GM19438 (cell line): Measurements from ENCODE around the gene MDK.
"Not testable (repeated sequence)": the region's sequence is repeated elsewhere in the genome, so short reads cannot be mapped to it uniquely, and the experiment has no call there.

Experiments
- ATAC-seq: cut with Tn5 transposase; IDR thresholded peaks from one replicate; pipeline ENCODE4 v1.9.1; 2021; ENCODE audit warnings: low read depth; ENCODE audit not compliant: unreplicated experiment

MDK gene

DNA sequence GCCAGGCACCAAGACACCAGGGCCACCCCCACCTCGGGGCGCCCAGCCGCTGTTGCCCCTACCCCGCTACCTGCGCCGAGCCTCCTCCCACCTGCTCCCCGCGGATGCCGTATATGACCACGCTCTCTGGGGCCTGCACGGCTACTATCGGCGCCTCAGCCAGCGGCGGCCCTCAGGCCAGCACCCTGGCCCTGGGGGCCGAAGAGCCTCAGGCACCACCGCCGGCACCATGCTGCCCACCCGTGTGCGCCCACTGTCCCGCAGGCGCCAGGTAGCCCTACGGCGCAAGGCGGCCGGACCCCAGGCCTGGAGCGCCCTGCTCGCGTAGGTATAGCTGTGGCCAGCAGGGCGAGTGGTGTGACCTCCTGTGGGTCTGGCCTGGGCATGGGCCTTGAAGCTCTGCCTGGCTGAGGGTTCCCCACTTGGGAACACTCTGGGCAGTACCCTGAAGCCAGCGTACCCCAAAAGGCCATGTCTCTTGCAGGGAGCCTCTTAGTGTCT, 14.8 kb upstream of the MDK start:
- no peak for ATAC-seq

DNA sequence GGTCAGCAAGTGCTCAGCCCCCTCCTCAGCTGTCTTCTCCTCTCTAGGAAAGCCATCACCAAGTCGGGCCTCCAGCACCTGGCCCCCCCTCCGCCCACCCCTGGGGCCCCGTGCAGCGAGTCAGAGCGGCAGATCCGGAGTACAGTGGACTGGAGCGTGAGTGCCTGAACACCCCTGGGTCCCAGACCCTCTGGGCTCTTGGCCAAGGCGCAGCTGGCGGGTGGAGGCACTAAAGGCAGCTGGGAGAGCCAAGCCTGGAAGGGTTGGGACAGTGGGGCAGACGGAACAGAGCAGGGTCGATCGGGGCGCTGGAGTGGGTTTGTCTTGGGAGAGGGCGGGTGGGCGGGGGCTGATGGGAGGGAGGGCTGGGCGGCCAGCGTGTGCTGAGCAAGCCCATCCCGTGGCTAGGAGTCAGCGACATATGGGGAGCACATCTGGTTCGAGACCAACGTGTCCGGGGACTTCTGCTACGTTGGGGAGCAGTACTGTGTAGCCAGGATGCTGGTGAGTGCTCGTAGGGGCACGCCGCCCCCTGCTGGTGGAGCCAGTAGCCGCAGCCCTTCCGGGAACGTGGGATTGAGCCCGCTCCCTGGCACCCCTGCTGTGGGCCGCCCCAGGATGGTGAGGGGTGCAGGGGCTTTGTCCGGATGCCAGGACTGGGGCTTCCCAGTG, 14.1 kb upstream of the MDK start:
- peak; percentile 64 for ATAC-seq

DNA sequence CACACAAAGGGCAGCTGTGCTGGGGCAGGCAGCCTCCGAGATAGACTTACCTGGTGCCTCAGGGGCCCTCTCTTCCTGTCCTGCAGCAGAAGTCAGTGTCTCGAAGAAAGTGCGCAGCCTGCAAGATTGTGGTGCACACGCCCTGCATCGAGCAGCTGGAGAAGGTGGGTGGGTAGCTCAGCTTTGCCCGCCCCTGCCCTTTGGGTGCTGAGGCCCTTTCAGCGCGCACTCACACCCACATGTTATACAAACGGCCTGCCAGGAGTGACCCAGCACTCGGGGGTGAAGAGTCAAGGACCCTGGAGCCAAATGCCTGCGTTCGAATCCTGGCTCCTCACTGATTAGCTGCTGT, 13.6 kb upstream of the MDK start:
- no peak for ATAC-seq

DNA sequence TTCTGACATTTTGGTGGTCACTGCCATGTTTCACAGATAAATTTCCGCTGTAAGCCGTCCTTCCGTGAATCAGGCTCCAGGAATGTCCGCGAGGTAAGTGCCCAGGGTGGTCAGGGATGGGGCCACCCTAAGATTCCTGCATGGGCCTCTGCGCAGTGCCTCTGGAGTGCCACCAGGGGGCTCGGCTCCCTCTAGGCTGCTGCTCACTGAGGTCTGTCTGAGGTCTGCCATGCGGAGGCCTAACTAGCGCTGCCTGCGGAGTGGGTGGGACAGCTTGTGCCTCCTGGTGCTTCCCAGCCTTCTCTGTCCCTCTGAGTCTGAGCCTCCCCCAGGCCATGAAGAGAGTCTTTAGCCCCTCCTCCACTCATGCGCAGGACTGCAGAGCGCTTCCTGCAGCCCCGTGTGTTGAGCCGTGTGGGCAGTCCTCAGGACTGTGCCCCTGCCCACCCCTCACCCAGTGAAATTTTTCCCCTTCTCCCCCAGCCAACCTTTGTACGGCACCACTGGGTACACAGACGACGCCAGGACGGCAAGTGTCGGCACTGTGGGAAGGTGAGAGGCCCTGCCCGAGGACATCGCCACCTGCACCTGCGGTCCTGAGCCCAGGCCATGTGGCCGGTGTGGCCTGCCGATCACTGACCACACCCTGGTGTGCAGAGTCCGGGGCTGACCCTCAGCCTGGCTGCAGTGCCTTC, 11.9 kb upstream of the MDK start:
- ATAC-seq: peak; percentile 55

DNA sequence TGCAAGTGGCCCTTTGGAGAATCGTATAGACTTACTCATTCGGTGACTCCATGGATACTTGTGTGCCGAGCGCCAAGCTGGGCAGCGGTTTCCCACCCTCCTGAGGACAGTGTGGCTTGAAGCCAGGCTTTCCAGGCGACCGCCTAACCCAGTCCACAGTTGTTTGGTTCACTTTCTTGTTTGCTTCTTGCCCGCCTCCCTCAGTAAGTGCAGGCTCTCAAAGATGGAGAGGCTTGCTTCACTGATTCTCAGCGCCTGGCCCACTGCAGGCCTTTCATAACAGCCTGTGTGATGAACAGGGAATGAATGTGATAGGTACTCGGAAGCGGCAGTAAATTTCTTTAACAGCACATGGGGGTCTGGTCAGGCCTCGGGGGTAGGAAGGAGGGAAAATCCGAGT, 11.2 kb upstream of the MDK start:
- no peak for ATAC-seq

DNA sequence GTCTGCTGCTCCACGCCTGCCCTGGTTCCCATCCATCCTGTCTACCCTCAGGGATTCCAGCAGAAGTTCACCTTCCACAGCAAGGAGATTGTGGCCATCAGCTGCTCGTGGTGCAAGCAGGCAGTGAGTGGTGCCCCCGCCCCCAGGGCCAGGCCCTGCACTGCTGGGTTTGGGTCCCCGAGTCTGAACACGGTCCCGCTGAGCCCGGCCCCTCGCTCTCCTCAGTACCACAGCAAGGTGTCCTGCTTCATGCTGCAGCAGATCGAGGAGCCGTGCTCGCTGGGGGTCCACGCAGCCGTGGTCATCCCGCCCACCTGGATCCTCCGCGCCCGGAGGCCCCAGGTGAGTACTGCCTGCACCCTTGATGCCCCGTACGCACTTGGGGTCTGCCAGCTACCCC, 10.2 kb upstream of the MDK start:
- ATAC-seq: not testable (repeated sequence)

DNA sequence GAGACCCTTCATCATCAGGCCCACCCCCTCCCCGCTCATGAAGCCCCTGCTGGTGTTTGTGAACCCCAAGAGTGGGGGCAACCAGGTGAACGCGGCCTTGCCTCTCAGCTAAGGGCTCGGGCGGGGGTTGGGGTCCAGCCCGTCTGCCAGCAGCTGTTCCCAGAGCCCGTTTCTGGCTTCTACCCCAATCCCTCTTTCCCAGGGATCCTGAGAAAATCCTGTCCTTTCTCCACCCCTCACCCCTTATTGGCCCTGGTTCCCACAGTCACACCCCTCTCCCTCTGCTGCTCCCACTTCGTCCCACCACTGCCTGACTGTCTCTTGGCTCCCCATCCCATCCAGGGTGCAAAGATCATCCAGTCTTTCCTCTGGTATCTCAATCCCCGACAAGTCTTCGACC, 9.4 kb upstream of the MDK start:
- ATAC-seq: no peak

DNA sequence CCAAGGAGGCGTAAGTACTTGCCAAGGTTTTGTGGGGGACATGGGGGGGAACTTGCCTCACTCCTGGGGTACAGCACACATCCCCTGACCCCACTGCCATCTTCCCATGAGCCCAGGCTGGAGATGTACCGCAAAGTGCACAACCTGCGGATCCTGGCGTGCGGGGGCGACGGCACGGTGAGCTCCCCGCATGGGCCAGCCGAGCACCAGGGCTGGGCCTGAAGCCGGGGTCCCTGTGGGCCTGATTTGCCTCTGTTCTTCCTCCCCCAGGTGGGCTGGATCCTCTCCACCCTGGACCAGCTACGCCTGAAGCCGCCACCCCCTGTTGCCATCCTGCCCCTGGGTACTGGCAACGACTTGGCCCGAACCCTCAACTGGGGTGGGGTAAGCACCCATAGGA, 9.0 kb upstream of the MDK start:
- ATAC-seq: not testable (repeated sequence)

DNA sequence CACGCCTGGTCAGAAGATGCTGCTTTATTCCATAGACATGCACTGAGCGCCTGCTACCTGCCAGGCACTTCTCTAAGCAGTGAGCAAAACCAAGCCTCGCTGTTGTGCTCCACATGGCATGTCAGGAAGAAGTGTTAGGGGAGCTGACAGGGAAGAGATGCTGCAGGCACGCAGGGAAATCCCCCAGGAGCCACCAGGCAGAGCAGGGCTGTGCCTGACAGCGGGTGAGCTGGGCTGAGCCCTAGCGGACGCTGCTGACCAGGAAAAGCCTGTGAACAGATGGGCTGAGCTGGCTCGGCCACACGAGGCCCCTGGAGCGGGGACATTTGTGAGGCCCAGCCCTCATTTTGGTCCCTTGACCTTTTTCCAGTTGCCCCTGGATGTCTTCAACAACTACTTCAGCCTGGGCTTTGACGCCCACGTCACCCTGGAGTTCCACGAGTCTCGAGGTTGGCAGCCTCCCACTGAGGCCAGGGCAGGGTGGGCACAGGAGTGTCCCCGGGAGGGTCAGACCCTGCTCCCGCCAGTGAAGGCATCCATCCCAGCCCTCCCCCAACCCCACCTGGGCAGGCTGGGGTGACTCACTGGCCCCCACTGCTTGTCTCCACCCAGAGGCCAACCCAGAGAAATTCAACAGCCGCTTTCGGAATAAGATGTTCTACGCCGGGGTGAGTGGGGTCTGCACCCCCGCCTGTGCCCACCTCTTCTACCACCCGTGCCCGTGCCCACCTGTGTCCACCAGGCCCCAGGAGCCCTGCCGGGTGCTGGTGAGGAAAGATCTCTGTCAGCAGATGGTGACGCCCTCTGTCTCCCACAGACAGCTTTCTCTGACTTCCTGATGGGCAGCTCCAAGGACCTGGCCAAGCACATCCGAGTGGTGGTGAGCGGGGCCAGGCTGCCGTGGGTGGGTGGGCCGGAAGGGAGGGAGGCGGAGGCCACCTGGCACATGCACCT, 7.4 kb upstream of the MDK start:
- ATAC-seq: no peak

DNA sequence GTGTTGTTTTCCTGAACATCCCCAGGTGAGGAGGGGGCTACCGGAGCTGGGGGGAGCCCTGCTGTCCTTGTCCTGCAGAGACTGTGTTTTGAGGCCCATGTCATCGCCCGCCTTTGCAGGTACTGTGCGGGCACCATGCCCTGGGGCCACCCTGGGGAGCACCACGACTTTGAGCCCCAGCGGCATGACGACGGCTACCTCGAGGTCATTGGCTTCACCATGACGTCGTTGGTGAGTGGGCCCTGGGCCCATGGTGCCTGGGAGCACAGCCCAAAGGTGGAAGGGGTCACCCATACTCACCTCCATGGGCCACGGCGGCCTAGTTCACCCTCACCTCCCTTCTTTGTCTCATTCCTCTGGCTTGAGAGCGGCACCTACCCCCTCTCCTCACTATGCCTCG, 6.7 kb upstream of the MDK start:
- no peak for ATAC-seq

DNA sequence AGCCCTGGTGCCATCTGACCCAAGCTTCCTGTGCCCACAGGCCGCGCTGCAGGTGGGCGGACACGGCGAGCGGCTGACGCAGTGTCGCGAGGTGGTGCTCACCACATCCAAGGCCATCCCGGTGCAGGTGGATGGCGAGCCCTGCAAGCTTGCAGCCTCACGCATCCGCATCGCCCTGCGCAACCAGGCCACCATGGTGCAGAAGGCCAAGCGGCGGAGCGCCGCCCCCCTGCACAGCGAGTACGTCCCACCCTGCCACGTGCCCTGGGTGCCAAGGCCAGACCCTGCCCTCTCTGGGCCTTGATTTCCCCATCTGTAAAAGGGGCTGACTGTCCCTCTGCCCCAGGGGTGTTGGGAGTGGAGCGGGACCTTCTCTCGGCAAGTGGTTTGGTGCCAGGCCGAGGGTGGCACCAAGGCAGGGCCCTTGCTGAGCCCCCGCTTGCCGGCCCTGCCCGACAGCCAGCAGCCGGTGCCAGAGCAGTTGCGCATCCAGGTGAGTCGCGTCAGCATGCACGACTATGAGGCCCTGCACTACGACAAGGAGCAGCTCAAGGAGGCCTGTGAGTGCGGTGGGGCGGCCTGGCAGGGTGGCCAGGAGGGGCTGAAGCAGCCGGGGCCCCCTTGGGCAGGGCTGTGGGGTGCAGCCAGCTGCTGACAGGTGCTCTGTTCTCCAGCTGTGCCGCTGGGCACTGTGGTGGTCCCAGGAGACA, 5.9 kb upstream of the MDK start:
- ATAC-seq: no peak

DNA sequence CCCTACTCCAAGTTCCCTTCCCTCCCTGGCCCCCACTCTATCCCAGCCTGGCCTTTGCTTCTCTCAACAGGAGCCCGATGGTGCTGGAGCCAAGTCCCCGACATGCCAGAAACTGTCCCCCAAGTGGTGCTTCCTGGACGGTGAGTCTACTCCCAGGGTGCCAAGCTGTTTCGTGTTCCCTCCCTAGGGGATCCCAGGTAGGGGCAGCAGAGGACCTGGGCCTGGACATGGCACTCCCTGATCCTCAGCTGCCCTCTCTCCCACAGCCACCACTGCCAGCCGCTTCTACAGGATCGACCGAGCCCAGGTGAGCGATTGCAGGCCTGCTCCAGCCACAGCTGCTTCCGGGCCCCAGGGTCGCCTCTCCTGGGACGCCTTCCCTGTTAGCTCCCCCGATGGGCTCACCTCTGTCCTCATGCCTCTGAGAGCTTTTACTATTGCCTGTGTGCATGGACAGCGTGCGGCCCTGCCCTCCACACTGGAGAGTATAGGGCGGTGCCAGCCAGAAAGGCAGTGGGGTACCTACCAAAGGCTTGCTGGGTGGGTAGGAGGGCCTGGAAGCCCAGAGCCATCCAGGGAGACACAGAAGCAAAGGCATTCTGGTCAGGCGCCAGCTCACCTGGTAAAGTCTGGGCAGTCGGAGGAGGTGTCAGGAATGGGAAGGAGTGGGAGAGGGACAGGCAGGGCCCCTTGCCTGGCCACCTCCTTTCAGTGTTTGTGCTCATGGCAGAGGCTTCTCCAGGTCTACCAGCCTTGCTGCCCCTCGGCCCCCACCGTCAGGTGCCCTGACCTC, 5.0 kb upstream of the MDK start:
- no peak for ATAC-seq

DNA sequence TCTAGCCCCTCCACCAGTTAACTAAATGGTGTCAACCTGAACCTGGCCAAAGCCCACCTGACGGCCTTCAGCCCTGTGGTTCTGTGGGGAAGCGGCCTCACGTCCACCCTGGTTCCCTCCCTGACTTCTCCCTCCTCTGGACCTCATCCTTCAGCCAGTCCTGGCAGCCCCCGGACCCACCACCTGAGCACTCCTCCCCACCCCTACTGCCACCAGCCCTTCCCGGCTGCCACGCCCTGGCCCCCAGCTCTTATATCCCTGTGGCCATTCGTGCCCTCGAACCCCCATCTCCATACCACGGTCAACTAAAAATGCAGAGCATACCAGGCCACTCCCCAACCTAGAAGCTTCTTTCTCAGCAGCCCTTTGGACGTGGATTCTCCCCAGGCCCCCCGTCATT, 4.2 kb upstream of the MDK start:
- ATAC-seq: no peak

DNA sequence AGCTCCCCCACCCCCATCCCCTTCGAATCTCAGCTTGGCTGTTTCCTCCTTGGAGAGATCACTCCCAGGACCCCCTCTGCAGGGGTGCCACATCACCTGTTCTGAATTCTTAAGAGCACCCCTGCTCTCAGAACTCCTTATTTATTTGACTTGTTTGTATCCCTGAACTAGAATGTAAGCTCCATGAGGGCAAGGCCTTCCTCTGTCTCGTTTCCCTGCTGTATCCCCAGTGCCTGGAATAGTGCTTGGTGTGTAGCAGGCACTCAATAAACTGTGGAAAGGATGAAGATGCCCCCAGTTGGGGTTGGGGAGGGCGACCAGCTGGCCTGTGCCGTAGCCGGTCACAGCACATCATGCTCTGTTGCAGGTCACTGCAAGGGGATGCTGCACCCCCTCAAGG, 3.6 kb upstream of the MDK start:
- ATAC-seq: no peak

DNA sequence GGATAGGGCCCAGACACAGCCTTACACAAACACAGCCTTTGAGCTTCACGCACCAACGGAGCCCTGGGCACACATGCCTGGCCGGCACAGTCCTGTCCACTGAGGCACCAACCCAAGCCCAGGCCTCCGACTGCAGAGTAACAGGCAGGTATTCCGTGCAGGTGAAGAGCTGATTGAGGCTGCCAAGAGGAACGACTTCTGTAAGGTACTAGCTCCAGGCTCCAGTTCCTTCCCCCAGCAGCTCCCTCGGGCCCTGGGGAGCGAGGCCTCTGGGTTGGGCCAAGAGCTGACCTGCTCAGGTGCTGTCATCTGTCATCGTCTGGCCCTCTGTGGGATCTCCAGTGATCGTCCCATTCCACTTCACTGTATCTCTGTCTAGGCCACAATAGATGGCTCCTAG, 3.2 kb upstream of the MDK start:
- ATAC-seq: no peak

DNA sequence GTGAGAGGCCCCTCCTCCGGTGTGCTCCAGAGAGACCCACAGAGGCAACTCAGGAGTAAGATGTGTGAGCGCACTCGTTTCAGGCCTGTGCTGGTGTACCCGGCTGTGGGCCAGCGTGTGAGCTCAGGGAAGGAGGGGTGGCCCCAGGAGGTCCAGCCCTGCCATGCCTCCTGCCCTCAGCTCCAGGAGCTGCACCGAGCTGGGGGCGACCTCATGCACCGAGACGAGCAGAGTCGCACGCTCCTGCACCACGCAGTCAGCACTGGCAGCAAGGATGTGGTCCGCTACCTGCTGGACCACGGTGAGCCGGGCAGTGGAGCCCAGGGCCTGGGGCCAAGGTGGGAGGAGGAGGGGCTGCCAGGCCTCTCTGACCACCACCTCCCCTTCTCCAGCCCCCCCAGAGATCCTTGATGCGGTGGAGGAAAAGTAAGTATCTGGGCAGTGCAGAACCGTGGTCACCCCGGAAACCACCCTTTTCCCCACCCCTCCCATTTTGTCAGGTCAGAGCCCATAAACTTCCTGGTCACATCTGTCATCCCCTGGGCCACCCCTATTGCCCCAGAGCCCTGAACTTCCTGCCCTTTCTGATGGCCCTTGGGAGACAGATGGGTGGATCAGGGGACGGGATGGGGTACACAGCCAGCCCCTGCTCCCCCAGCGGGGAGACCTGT, 2.5 kb upstream of the MDK start:
- ATAC-seq: no peak

DNA sequence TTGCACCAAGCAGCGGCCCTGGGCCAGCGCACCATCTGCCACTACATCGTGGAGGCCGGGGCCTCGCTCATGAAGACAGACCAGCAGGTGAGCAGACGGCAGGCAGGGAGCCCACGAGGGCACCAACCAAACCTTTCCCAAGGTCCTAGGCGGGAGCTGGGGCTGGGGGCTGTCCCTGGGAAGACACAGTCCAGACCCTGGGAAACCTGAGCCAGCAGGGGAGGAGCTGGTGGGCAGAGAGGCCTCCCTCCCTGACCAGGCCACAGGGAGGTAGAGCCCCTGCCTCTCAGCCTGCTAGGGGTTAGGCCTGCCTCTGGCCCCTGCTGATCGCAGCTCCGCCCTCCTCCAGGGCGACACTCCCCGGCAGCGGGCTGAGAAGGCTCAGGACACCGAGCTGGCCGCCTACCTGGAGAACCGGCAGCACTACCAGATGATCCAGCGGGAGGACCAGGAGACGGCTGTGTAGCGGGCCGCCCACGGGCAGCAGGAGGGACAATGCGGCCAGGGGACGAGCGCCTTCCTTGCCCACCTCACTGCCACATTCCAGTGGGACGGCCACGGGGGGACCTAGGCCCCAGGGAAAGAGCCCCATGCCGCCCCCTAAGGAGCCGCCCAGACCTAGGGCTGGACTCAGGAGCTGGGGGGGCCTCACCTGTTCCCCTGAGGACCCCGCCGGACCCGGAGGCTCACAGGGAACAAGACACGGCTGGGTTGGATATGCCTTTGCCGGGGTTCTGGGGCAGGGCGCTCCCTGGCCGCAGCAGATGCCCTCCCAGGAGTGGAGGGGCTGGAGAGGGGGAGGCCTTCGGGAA, 1.8 kb upstream of the MDK start:
- ATAC-seq: not testable (repeated sequence)

DNA sequence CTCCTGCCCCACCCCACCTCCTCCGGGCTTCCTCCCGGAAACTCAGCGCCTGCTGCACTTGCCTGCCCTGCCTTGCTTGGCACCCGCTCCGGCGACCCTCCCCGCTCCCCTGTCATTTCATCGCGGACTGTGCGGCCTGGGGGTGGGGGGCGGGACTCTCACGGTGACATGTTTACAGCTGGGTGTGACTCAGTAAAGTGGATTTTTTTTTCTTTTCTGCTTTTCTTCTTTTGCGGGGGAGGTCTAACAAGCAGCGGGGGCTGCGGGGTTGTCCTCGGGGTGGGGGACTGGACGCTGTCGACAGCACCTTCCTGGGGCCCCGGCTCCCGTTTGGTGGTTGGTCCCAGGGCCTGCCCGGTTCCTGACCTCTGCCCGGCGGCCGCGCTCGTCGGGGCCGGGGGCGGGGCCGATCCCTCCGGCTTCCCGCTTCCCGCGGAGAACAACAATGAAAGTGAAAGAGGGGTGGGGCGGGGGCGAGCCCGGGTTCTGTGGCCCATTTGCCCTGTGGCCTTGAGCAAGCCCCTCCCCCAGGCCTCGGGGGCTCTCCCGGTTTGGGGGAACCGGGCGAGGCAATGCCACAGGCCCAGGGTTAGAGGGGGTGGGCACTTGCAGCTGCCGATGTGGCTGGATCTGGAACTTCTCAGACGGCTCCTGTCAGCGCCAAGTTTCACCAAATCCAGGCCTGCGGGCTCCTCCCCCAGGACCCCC, 975 bp upstream of the MDK start:
- ATAC-seq: no peak
